HCT116 (cell line): ENCODE data around the gene GIMAP4. TPM values are rescaled to one million over a fixed set of nuclear protein-coding genes. Genes with fewer than 3 reads are reported as not detected.

Source experiments
- ATAC-seq: fragments of 200-7000 bp; cut with Tn5 transposase; 2 replicates; pipeline ENCODE4 v1.9.1; 2020; ENCODE audit warnings: mild to moderate bottlenecking, moderate library complexity
- BruUV-seq: library from RNA; stranded (reverse); fragments of 400-500 nt; replicated peaks from 2 replicates; lab custom pipeline; 2021; lab: Mats Ljungman, UMichigan
- CTCF ChIA-PET: fragments of 300-600 bp; sonication (Branson Sonifier 250); formaldehyde crosslinking; loops from one replicate; lab custom pipeline; 2021; ENCODE audit warnings: antibody characterized with exemption; lab: Charles Lee
- POLR2A ChIA-PET: fragments of 300-600, 350-600 bp; sonication (Branson Sonifier 250); formaldehyde crosslinking; loops from one replicate; lab custom pipeline; 2021; ENCODE audit warnings: antibody characterized with exemption; lab: Charles Lee
- RAD21 ChIA-PET, 2 experiments: fragments of 300-600 bp; sonication (Branson Sonifier 250); formaldehyde crosslinking; loops; one replicate each; lab custom pipeline; 2023; ENCODE audit warnings: low total read pairs in 2 of 2; ENCODE audit not compliant: uncharacterized antibody in 2 of 2, unreplicated experiment in 2 of 2, low non-redundant PET in 1 of 2; lab: Charles Lee
- DNase-seq: peaks from one replicate; pipeline ENCODE4 v3.0.0-alpha.2; 2010; ENCODE audit warnings: low read depth, low spot score
- H2AFZ ChIP-seq: fragments of 200-600 bp; shearing (Covaris generic), sonication (generic); 2 replicates; pipeline ENCODE4 v1.6.1; 2017; ENCODE audit warnings: low read depth, mixed run types, mixed read lengths, antibody characterized with exemption, low read length; ENCODE audit not compliant: poor library complexity, severe bottlenecking
- H3K27ac ChIP-seq: 2 replicates; pipeline ENCODE4 v1.5.1; 2012; ENCODE audit warnings: low read depth, low read length
- H3K27me3 ChIP-seq: fragments of 200-600 bp; sonication (generic); 2 replicates; pipeline ENCODE4 v1.6.1; 2016; ENCODE audit warnings: mixed run types, low read length, mixed read lengths; ENCODE audit not compliant: insufficient read depth
- H3K36me3 ChIP-seq, 2 experiments: fragments of 200-500 bp in 1 of 2; fragments of 200-600 bp in 1 of 2; sonication (Bioruptor generic) in 1 of 2; sonication (generic) in 1 of 2; 2 replicates each; pipeline versions ENCODE4 v1.5.1 to v1.6.1; 2014 to 2016; ENCODE audit warnings: low read length in 2 of 2, inconsistent platforms in 1 of 2, mixed read lengths in 1 of 2, mixed run types in 1 of 2; ENCODE audit not compliant: insufficient read depth in 2 of 2, control insufficient read depth in 1 of 2
- H3K4me1 ChIP-seq, 2 experiments: fragments of 200-600 bp in 1 of 2; sonication (generic) in 1 of 2; 2 replicates each; pipeline versions ENCODE4 v1.5.1 to v1.6.1; 2012 to 2017; ENCODE audit warnings: low read length in 2 of 2, inconsistent platforms in 1 of 2, mild to moderate bottlenecking in 1 of 2, mixed read lengths in 1 of 2, mixed run types in 1 of 2, moderate library complexity in 1 of 2; ENCODE audit not compliant: insufficient read depth in 2 of 2, control insufficient read depth in 1 of 2
- H3K4me2 ChIP-seq: fragments of 200-600 bp; sonication (generic); 2 replicates; pipeline ENCODE4 v1.6.1; 2017; ENCODE audit warnings: mixed run types, low read length, mixed read lengths
- H3K4me3 ChIP-seq, 2 experiments: fragments of 200-600 bp in 1 of 2; sonication (generic) in 1 of 2; replicated peaks in 1 of 2; 2 replicates each; pipeline ENCODE4 v1.5.1; 2011 to 2016; ENCODE audit warnings: low read length in 2 of 2, control low read depth in 1 of 2, low read depth in 1 of 2, mild to moderate bottlenecking in 1 of 2, mixed read lengths in 1 of 2, mixed run types in 1 of 2
- H3K79me2 ChIP-seq: fragments of 200-600 bp; sonication (generic); 2 replicates; pipeline ENCODE4 v1.6.1; 2017; ENCODE audit warnings: mild to moderate bottlenecking, mixed run types, low read length, moderate library complexity, mixed read lengths; ENCODE audit not compliant: insufficient read depth
- H3K9ac ChIP-seq: fragments of 200-600 bp; sonication (generic); 2 replicates; pipeline ENCODE4 v1.6.1; 2016; ENCODE audit warnings: low read length, mixed read lengths
- H3K9me2 ChIP-seq: fragments of 200-600 bp; sonication (generic), shearing (Covaris generic); 2 replicates; pipeline ENCODE4 v1.6.1; 2017; ENCODE audit warnings: mixed run types, mild to moderate bottlenecking, moderate library complexity; ENCODE audit not compliant: insufficient read depth
- H3K9me3 ChIP-seq, 2 experiments: fragments of 200-500 bp in 1 of 2; fragments of 200-600 bp in 1 of 2; sonication (Bioruptor generic) in 1 of 2; sonication (generic) in 1 of 2; 2 replicates each; pipeline ENCODE4 v1.6.1; 2014 to 2017; ENCODE audit warnings: low read length in 2 of 2, mixed read lengths in 2 of 2, inconsistent platforms in 1 of 2, low read depth in 1 of 2, mild to moderate bottlenecking in 1 of 2, mixed run types in 1 of 2, moderate library complexity in 1 of 2; ENCODE audit not compliant: control insufficient read depth in 1 of 2, insufficient read depth in 1 of 2
- H4K20me1 ChIP-seq: fragments of 200-600 bp; sonication (generic), shearing (Covaris generic); 2 replicates; pipeline ENCODE4 v1.6.1; 2017; ENCODE audit warnings: mixed run types, mild to moderate bottlenecking, moderate library complexity; ENCODE audit not compliant: insufficient read depth
- ELF1 ChIP-seq: IDR thresholded peaks from 2 replicates; pipeline ENCODE4 v1.6.1; 2012; ENCODE audit warnings: low read depth, borderline replicate concordance
- EZH2 ChIP-seq: fragments of 200-600 bp; sonication (generic); IDR thresholded peaks from 2 replicates; pipeline ENCODE4 v1.6.1; 2017; ENCODE audit warnings: antibody characterized with exemption, mixed run types
- JUND ChIP-seq: IDR thresholded peaks from 2 replicates; pipeline ENCODE4 v1.6.1; 2012
- RAD21 ChIP-seq: IDR thresholded peaks from 2 replicates; pipeline ENCODE4 v1.6.1; 2012; ENCODE audit warnings: low read depth, mild to moderate bottlenecking
- SP1 ChIP-seq: IDR thresholded peaks from 2 replicates; pipeline ENCODE4 v1.6.1; 2012; ENCODE audit warnings: low read depth
- TCF7L2 ChIP-seq: IDR thresholded peaks from 2 replicates; pipeline ENCODE4 v1.7.0; 2011; ENCODE audit warnings: borderline replicate concordance, inconsistent platforms; ENCODE audit not compliant: insufficient read depth, insufficient read length; ENCODE audit errors: extremely low read depth
- YY1 ChIP-seq: IDR thresholded peaks from 2 replicates; pipeline ENCODE4 v1.6.1; 2011; ENCODE audit warnings: low read length, low read depth, moderate library complexity, mild to moderate bottlenecking; ENCODE audit not compliant: insufficient replicate concordance; ENCODE audit errors: extremely low read depth
- ZFX ChIP-seq: fragments of 450-650 bp; IDR thresholded peaks from 2 replicates; pipeline ENCODE4 v1.6.1; 2017
- intact Hi-C: fragments of 100-400 bp; cut with micrococcal nuclease; formaldehyde crosslinking; loops from 2 replicates; pipeline ENCODE4 v1.10.0; 2022
- total RNA-seq: library from RNA; stranded (reverse); gene quantifications from one replicate; pipeline ENCODE4 v1.2.1, GENCODE V29; 2021; ENCODE audit not compliant: unreplicated experiment
- TF ChIP-seq, protein P1 (sequence below): IDR thresholded peaks from 2 replicates; pipeline ENCODE4 v1.6.1; 2011; ENCODE audit warnings: mild to moderate bottlenecking, low read length, moderate library complexity; ENCODE audit not compliant: insufficient replicate concordance; ENCODE audit errors: extremely low read depth
- TF ChIP-seq, protein P2 (sequence below): IDR thresholded peaks from 2 replicates; pipeline ENCODE4 v1.6.1; 2012
- TF ChIP-seq, protein P3 (sequence below): IDR thresholded peaks from 2 replicates; pipeline ENCODE4 v1.6.1; 2012; ENCODE audit warnings: low read depth
- TF ChIP-seq, protein P4 (sequence below), 3 experiments: fragments of 200-600 bp in 1 of 3; sonication (generic) in 1 of 3; IDR thresholded peaks in 2 of 3; conservative IDR thresholded peaks in 1 of 3; 2 replicates each; pipeline ENCODE4 v1.5.1; 2012 to 2017; ENCODE audit warnings: low read depth in 2 of 3, low read length in 2 of 3, antibody characterized with exemption in 1 of 3, borderline replicate concordance in 1 of 3, control low read depth in 1 of 3, mild to moderate bottlenecking in 1 of 3, mixed read lengths in 1 of 3, mixed run types in 1 of 3, moderate library complexity in 1 of 3; ENCODE audit not compliant: insufficient read depth in 1 of 3

Gene GIMAP4
- total RNA-seq, 1 experiment from 2014 or later, result 0.49 TPM

DNA sequence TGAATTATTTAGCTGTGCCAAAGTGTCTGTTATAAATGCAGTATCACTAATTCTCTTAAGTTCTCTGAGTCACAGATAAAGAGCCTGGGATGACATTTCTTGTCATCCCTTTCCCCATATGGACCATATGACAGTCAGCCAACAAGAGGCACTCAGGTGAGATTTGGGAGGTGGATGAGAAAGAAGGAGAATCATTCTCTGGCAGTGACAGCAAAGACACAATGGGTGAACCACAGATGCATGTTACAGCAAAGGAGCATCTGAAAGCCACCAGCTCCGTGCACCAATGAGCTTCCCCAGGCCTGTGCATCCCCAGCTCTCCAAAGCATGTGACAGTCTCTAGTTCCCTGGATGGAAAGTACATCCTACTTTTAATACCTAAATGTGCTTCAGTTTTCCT, 54.2 kb downstream of the GIMAP4 start:
- Histone ChIP-seq H3K9me3 (no peaks in the 10 kb centered on the region), H3K4me1 (no peaks in the 10 kb centered on the region), H3K9me2 (no peaks in the 10 kb centered on the region), H3K79me2 (no peaks in the 10 kb centered on the region), H2AFZ (no peak overlapping the region), H3K27ac (no peak overlapping the region), H4K20me1 (no peaks in the 10 kb centered on the region), H3K4me3 (no peak overlapping the region), H3K36me3 (no peaks in the 10 kb centered on the region), H3K4me2 (no peak overlapping the region), H3K27me3 (peaks cover 44% of the 10 kb centered on the region), H3K9ac (no peak overlapping the region)
- ATAC-seq (no peak), DNase-seq (no peak)
- ChIA-PET RAD21 (no interaction called here), POLR2A (no interaction called here), CTCF (no interaction called here)
- intact Hi-C loops, result no loop called here
- TF ChIP-seq, protein P1, sequence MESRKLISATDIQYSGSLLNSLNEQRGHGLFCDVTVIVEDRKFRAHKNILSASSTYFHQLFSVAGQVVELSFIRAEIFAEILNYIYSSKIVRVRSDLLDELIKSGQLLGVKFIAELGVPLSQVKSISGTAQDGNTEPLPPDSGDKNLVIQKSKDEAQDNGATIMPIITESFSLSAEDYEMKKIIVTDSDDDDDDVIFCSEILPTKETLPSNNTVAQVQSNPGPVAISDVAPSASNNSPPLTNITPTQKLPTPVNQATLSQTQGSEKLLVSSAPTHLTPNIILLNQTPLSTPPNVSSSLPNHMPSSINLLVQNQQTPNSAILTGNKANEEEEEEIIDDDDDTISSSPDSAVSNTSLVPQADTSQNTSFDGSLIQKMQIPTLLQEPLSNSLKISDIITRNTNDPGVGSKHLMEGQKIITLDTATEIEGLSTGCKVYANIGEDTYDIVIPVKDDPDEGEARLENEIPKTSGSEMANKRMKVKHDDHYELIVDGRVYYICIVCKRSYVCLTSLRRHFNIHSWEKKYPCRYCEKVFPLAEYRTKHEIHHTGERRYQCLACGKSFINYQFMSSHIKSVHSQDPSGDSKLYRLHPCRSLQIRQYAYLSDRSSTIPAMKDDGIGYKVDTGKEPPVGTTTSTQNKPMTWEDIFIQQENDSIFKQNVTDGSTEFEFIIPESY, result no peak
- TF ChIP-seq TCF7L2 (no peak), SP1 (no peak), ELF1 (no peak), YY1 (no peak), EZH2 (no peak), RAD21 (no peak), JUND (no peak), ZFX (no peak)
- TF ChIP-seq, protein P2, sequence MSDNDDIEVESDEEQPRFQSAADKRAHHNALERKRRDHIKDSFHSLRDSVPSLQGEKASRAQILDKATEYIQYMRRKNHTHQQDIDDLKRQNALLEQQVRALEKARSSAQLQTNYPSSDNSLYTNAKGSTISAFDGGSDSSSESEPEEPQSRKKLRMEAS, result no peak
- TF ChIP-seq, protein P3, sequence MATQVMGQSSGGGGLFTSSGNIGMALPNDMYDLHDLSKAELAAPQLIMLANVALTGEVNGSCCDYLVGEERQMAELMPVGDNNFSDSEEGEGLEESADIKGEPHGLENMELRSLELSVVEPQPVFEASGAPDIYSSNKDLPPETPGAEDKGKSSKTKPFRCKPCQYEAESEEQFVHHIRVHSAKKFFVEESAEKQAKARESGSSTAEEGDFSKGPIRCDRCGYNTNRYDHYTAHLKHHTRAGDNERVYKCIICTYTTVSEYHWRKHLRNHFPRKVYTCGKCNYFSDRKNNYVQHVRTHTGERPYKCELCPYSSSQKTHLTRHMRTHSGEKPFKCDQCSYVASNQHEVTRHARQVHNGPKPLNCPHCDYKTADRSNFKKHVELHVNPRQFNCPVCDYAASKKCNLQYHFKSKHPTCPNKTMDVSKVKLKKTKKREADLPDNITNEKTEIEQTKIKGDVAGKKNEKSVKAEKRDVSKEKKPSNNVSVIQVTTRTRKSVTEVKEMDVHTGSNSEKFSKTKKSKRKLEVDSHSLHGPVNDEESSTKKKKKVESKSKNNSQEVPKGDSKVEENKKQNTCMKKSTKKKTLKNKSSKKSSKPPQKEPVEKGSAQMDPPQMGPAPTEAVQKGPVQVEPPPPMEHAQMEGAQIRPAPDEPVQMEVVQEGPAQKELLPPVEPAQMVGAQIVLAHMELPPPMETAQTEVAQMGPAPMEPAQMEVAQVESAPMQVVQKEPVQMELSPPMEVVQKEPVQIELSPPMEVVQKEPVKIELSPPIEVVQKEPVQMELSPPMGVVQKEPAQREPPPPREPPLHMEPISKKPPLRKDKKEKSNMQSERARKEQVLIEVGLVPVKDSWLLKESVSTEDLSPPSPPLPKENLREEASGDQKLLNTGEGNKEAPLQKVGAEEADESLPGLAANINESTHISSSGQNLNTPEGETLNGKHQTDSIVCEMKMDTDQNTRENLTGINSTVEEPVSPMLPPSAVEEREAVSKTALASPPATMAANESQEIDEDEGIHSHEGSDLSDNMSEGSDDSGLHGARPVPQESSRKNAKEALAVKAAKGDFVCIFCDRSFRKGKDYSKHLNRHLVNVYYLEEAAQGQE, result no peak
- TF ChIP-seq, protein P4, sequence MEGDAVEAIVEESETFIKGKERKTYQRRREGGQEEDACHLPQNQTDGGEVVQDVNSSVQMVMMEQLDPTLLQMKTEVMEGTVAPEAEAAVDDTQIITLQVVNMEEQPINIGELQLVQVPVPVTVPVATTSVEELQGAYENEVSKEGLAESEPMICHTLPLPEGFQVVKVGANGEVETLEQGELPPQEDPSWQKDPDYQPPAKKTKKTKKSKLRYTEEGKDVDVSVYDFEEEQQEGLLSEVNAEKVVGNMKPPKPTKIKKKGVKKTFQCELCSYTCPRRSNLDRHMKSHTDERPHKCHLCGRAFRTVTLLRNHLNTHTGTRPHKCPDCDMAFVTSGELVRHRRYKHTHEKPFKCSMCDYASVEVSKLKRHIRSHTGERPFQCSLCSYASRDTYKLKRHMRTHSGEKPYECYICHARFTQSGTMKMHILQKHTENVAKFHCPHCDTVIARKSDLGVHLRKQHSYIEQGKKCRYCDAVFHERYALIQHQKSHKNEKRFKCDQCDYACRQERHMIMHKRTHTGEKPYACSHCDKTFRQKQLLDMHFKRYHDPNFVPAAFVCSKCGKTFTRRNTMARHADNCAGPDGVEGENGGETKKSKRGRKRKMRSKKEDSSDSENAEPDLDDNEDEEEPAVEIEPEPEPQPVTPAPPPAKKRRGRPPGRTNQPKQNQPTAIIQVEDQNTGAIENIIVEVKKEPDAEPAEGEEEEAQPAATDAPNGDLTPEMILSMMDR (IDR thresholded peaks at IDR 0.05 in 2 of 3, conservative IDR thresholded peaks at IDR 0.05 in 1 of 3; ENCODE audit: borderline replicate concordance in 1 of 3, insufficient read depth in 1 of 3, low read depth in 2 of 3, low read length in 2 of 3), result no peak
- BruUV-seq, result no TSS peak
